Hematopoietic multipotent progenitor cell (in vitro differentiated cells): ENCODE data around the gene ARID1B. TPM values are rescaled to one million over a fixed set of nuclear protein-coding genes. Genes with fewer than 3 reads are reported as not detected.
A peak's percentile ranks its signal among the peaks of the same experiment; 100 is the strongest.

Experiments
- DNase-seq, 3 donors: peaks; one replicate each; pipeline ENCODE4 v3.0.0-alpha.2; 2011 to 2015; ENCODE audit warnings: low read depth in 2 of 3, low spot score in 2 of 3
- total RNA-seq: library from RNA; depleted of rRNA; stranded (reverse); fragments of >200 nt; gene quantifications from one replicate; pipeline ENCODE4 v1.2.3, GENCODE V29; 2012

ARID1B gene
- total RNA-seq, 1 donor = 107 TPM

- DNase-seq = no peak
Observed at GRCh38 chr6:156849806-156850205, 72.6 kb downstream of the ARID1B start.

- peak in 1 of 3 donors; percentile 17 for DNase-seq
Observed at GRCh38 chr6:156850353-156850752, 73.2 kb downstream of the ARID1B start.

GRCh38 chr6:156851454-156851921 lies 74.3 kb downstream of the ARID1B start:
- DNase-seq = no peak

- no peak for DNase-seq
Observed at GRCh38 chr6:156852147-156852857, 75.1 kb downstream of the ARID1B start.

GRCh38 chr6:156852858-156853216 lies 75.7 kb downstream of the ARID1B start:
- DNase-seq = no peak

GRCh38 chr6:156853733-156854132 lies 76.6 kb downstream of the ARID1B start:
- no peak for DNase-seq

DNA sequence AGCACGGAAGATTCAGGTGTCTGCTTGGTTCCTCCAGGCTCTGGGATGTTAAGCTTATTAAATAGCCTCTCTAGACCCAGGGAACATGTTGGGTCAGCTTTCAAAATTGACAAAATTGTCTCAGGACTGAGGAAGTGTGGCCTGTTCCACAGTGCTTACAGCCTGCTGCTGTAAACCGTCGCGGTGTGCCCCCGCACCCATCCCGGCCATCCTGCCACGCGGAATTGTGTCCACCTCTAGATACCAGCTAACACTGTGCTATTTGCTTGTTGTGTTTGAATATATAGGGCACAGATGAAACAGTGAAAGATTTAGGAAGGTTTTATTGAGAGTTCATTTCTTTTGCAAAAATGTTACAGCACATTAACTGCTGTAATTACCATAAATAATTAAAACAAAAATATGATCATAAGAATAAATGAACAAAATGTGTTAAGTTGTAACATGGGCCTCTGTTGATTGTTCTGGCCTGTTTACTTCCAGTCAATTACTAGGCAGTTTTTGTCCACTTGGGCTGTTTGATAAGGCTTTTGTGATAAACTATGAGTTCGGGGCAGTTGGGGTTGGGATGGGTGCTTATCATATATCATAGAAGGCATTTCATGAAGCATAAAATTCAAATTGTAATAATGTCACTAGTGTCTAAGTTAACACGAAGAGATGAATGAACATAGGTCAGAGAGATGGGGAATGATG lies 77.4 kb downstream of the ARID1B start:
- DNase-seq = no peak

- DNase-seq = no peak
Observed at GRCh38 chr6:156857573-156857972, 80.4 kb downstream of the ARID1B start.

DNA sequence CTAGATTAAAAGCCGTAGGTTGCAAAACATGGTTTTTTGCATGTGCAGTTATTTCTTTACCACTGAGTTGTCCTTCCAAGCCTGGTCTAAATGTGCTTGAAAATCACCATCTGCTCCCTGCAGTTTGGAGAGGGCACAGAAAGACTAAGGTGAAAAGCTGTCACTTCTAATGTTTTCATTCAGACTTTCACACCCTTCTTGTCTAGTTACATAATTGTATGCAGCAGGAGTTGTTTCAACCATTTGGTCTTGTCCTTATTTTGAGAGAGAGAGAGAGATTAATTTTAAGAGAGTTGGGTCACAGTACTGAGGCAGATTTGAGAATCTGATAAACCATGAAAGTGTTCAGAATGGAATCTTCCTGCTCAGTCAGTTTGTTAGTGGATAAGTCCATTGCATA lies 82.5 kb downstream of the ARID1B start:
- no peak for DNase-seq

DNA sequence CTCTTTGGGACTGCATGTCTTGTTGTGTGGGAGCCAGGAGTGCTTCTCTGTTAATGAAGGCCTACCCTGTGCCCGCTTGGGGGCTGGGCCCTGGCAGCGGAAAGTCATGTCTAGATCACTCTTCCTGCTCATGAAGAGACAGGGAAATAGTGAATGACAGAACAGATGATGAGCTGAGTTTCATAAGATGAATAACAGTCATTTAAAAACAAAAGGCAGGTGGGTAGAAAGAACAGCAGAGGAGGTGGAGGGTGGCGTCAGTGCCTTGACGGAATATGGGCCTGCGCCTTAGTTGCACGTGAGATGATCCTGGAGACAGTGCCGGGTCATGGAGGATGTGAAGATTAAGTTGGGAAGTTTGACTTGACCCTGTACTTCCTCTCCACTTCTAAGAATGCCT lies 85.5 kb downstream of the ARID1B start:
- no peak for DNase-seq

GRCh38 chr6:156863504-156863903 lies 86.3 kb downstream of the ARID1B start:
- no peak for DNase-seq

GRCh38 chr6:156864557-156864956 lies 87.4 kb downstream of the ARID1B start:
- DNase-seq = no peak

DNA sequence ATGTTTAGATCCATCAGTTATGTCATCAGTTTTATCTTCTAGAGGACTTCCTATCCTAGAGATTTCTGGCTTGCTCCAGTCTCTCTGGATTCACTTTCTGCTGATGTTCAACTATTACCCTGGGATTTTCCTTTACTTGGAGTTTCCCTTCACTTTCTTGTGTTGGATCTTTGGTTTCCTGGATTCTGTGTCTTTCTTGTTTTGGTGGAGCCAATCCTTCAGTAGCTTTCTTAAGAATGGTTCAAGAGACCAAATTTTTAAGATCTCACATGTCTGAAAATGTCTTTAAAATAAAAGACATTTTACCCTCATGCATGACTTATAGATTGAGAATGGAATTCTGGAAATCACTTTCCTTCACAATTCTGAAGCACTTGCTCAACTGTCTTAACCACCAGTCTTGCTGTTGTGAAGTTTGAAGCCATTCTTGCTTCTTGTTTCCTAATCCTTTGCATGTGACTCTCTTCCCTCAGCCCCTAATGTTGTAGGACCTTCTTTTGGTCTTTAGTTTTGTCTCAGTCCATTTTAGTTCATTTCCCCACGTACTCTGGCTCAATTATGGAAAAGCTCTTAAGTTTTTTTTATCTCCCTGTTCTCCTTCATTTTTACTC lies 87.9 kb downstream of the ARID1B start:
- no peak for DNase-seq

DNA sequence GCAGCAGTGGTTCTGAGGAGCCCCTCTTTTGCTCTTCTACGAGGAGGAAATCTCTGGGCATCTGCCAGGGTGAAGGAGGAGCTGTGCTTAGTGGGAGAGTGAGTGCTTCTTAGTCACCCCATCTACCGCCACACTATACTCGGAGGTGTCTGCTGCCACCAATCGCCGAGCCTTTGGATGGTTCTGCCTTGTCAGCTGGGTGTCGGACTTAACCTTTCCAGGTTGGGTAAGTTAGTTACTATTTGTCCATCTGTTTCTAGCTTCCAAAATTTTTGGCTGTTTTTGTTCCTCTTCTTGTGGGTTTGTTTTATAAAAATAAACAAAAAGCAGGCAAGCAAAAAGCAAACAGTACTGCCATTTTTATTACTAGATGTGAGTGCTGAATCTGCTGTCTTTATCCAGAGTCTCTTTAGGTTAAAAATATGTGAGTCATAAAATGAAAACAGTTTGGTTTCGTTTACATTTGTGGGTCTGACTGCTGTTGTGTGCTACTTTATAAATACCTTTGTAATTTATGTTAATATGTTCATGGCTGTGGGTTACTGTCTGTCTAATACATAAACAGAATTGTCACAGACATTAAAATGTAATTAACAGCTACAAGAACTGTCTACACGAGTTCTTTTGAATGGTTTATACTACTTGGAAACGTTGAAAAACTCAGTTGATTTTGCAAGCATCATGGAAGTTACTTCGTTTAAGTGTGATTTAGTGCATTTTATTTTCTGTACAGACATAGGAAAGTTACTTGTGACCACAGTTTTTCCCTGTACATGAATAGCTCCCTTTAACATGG lies 89.2 kb downstream of the ARID1B start:
- DNase-seq = peak in 1 of 3 donors; percentile 31

GRCh38 chr6:156867121-156867520 lies 89.9 kb downstream of the ARID1B start:
- DNase-seq = no peak

- DNase-seq = no peak
Observed at GRCh38 chr6:156868385-156868784, 91.2 kb downstream of the ARID1B start.

DNA sequence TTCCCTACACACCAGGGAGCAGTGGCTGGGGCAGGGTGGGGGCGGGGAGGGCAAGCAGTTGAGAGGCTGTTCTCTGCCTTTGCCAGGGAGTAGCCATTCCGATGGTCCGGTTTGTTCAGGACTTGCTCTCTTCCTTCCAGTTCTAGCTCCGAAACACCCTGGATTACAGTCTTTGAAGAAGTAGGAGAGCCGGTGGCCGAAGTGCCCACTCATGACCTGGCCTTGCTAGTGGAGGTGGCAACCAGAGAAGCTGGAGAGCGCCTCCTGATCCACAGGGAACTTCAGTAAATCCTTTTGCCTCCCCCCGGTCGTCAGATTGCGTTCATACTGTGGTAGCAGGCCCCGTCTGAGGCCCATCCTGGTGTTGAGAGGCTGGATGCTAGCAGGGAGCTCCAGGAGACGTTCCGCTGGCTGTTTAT lies 92.8 kb downstream of the ARID1B start:
- DNase-seq = no peak

DNA sequence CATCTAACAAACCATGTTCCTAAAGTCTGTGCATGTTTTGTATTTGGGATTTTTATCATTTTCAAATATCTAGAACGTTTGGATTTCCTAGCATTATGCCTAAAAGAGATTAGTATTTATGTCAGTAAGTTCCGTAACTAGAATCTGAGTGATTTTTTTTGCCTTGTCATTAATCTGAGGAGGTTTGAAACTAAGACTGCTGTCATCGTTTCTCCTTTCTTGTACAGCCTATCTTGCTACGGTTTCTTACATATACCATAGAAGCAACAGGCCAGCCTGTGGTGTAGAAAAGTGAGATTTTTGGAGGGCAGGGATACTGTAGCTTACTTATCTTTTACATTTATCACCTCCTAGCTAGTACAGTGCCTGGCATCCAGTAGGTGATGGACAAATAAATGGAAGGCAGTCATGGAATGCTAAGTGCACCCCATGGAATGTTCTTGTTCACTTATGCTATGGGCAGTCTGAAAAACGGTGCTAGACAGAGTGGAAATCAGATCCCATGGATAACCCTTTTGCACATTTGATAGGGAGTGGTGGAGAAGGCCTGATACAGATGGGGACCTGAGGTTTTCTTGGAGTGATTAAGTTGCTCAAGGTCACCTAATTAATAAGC lies 93.9 kb downstream of the ARID1B start:
- peak in 1 of 3 donors; percentile 55 for DNase-seq

- DNase-seq = no peak
Observed at GRCh38 chr6:156872903-156873302, 95.7 kb downstream of the ARID1B start.

- no peak for DNase-seq
Observed at GRCh38 chr6:156873654-156874380, 96.6 kb downstream of the ARID1B start.
